ENCODE results near the gene OR51A2. TPM values are rescaled to one million over a fixed set of nuclear protein-coding genes. Genes with fewer than 3 reads are reported as not detected.

OR51A2 gene
- total and polyA plus RNA-seq, 2 experiments from 2014 or later, result not detected

- no peaks in the 10 kb centered on the region for H3K27me3 ChIP-seq (replicated peaks; ENCODE audit: insufficient read depth)
- in situ Hi-C loops (cut with MboI), result no loop called here
- H3K4me2 ChIP-seq (ENCODE audit: unreplicated experiment), result no peak overlapping the region
- no peaks in the 10 kb centered on the region for H3K9me2 ChIP-seq (ENCODE audit: insufficient read depth)
- H3K4me3 ChIP-seq, result no peak overlapping the region
- no peak overlapping the region for H3K9ac ChIP-seq
- peak; percentile 2 for DNase-seq
- no peaks in the 10 kb centered on the region for H3K9me3 ChIP-seq (ENCODE audit: low read depth)
- H2AFZ ChIP-seq, result no peak overlapping the region
- no peaks in the 10 kb centered on the region for H3K4me1 ChIP-seq (ENCODE audit: insufficient read depth)
- no peaks in the 10 kb centered on the region for H3K36me3 ChIP-seq (ENCODE audit: low read depth)
- no peaks in the 10 kb centered on the region for H3K79me2 ChIP-seq (ENCODE audit: insufficient read depth)
- H4K20me1 ChIP-seq (ENCODE audit: insufficient read depth), result no peaks in the 10 kb centered on the region
- H3K27ac ChIP-seq, result no peak overlapping the region
- TF ChIP-seq EZH2phosphoT487 (IDR thresholded peaks at IDR 0.05; ENCODE audit: insufficient read depth, low read depth) (no peak), EZH2 (IDR thresholded peaks at IDR 0.05; ENCODE audit: insufficient read depth, poor library complexity, severe bottlenecking) (no peak)
- H3F3A ChIP-seq (ENCODE audit: insufficient read depth), result no peaks in the 10 kb centered on the region
Observed at GRCh38 chr11:4926608-4927007, 28.9 kb downstream of the OR51A2 start.

DNA sequence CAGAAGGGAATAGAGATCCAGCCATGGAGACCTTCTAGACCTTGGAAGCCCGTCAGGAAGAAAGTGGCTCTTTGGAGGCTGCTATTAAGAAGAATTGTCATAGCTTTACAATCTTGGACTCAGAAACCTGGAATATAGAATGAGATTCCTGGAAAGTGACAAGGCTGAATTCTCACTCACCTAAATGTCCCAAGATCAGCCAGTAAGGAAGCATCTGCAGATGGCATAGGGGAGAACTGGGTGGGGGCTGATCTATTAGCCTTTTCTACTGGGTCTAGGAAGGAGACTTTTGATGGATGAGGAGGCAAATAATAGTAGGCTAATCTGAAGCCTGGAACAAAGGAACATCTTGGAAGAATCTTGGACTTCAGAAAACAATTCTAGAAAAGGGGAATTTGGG, 31.3 kb downstream of the OR51A2 start, which contains the start of gene OR51G1:
OR51G1 (minus strand) TSS at position 101 of the 400 bp plus-strand sequence; CDS start at position 101, 0 bp downstream.
- in situ Hi-C loops (cut with MboI), result no loop called here
- TF ChIP-seq EZH2phosphoT487 (IDR thresholded peaks at IDR 0.05; ENCODE audit: insufficient read depth, low read depth), result no peak
- H2AFZ ChIP-seq, result no peak within 1 kb of the TSS

DNA sequence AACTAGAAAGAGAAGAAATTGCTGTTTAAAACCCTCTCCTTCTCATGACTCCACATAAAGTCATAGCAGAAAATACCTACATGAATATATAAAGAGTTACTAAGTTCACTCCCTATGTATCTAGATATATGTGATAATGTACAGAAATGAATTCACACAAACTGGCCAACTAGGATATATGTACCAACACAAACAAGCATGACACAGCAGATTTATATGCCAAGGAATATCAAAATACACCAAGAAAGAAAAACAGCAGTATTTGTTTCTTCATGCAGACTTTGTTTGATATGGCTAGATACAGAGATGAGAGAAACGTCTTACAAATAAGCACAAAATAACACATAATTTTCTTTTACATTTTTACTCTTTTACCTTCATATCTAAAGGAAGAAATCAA, 33.2 kb downstream of the OR51A2 start:
- Histone ChIP-seq H4K20me1 (ENCODE audit: insufficient read depth) (no peaks in the 10 kb centered on the region), H3K27ac (no peak overlapping the region), H3K36me3 (ENCODE audit: low read depth) (no peaks in the 10 kb centered on the region), H3F3A (ENCODE audit: insufficient read depth) (no peaks in the 10 kb centered on the region), H3K79me2 (ENCODE audit: insufficient read depth) (no peaks in the 10 kb centered on the region), H3K9me3 (ENCODE audit: low read depth) (no peaks in the 10 kb centered on the region), H2AFZ (no peak overlapping the region), H3K4me3 (no peak overlapping the region), H3K4me1 (ENCODE audit: insufficient read depth) (no peaks in the 10 kb centered on the region), H3K4me2 (ENCODE audit: unreplicated experiment) (no peak overlapping the region), H3K27me3 (replicated peaks; ENCODE audit: insufficient read depth) (no peaks in the 10 kb centered on the region), H3K9me2 (ENCODE audit: insufficient read depth) (no peaks in the 10 kb centered on the region), H3K9ac (no peak overlapping the region)
- in situ Hi-C loops (cut with MboI), result no loop called here
- DNase-seq, result no peak
- 0 to 5% methylated on average over 1 of the region's 1 CpG for WGBS, 2 experiments (ENCODE audit: low coverage in 1 of 2, low lambda C conversion rate in 2 of 2, missing lambda C conversion rate in 2 of 2)
- no peak for TF ChIP-seq EZH2phosphoT487 (IDR thresholded peaks at IDR 0.05; ENCODE audit: insufficient read depth, low read depth)

More for the DNA sequence above, 31.3 kb downstream of the OR51A2 start, which contains the start of gene OR51G1:
- no peaks in the 10 kb centered on the region for H3K36me3 ChIP-seq (ENCODE audit: low read depth)
- H4K20me1 ChIP-seq (ENCODE audit: insufficient read depth), result no peaks in the 10 kb centered on the region
- H3K79me2 ChIP-seq (ENCODE audit: insufficient read depth), result no peaks in the 10 kb centered on the region
- 5 to 9% methylated on average over 1 of the region's 1 CpG for WGBS, 2 experiments (ENCODE audit: low coverage in 1 of 2, low lambda C conversion rate in 2 of 2, missing lambda C conversion rate in 2 of 2)
- H3K9me2 ChIP-seq (ENCODE audit: insufficient read depth), result no peaks in the 10 kb centered on the region
- no peaks in the 10 kb centered on the region for H3K27me3 ChIP-seq (replicated peaks; ENCODE audit: insufficient read depth)
- no peaks in the 10 kb centered on the region for H3K9me3 ChIP-seq (ENCODE audit: low read depth)
- no peak for DNase-seq
- no peak within 1 kb of the TSS for H3K4me2 ChIP-seq (ENCODE audit: unreplicated experiment)
- H3K9ac ChIP-seq, result no peak within 1 kb of the TSS
- H3F3A ChIP-seq (ENCODE audit: insufficient read depth), result no peaks in the 10 kb centered on the region
- H3K4me1 ChIP-seq (ENCODE audit: insufficient read depth), result no peaks in the 10 kb centered on the region
- H3K4me3 ChIP-seq, result no peak within 1 kb of the TSS
- H3K27ac ChIP-seq, result no peak within 1 kb of the TSS

DNA sequence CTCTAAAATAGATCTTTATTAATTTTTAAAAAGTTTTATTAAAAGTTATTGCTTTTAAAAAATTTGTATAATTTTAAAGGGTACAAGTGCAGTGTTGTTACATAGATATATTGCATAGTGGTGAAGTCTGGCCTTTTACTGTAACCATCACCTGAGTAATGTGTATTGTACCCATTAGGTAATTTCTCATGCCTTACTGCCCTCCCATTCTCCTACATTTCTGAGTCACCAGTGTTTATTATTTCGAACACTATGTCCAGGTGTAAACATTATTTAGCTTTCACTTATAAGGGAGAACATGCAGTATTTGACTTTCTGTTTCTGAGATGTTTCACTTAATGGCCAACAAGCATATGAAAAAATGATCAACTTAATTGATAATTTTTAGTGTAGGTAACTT, 33.7 kb downstream of the OR51A2 start:
- no peak overlapping the region for H3K9ac ChIP-seq
- H3K4me3 ChIP-seq, result no peak overlapping the region
- no peaks in the 10 kb centered on the region for H3K9me3 ChIP-seq (ENCODE audit: low read depth)
- H3K9me2 ChIP-seq (ENCODE audit: insufficient read depth), result no peaks in the 10 kb centered on the region
- no peaks in the 10 kb centered on the region for H4K20me1 ChIP-seq (ENCODE audit: insufficient read depth)
- no peak for DNase-seq
- no peaks in the 10 kb centered on the region for H3F3A ChIP-seq (ENCODE audit: insufficient read depth)
- no peaks in the 10 kb centered on the region for H3K36me3 ChIP-seq (ENCODE audit: low read depth)
- no peak overlapping the region for H3K27ac ChIP-seq
- no peak overlapping the region for H3K4me2 ChIP-seq (ENCODE audit: unreplicated experiment)
- in situ Hi-C loops (cut with MboI), result no loop called here
- H3K27me3 ChIP-seq (replicated peaks; ENCODE audit: insufficient read depth), result no peaks in the 10 kb centered on the region
- TF ChIP-seq EZH2phosphoT487 (IDR thresholded peaks at IDR 0.05; ENCODE audit: insufficient read depth, low read depth), result no peak
- no peak for TF ChIP-seq EZH2 (IDR thresholded peaks at IDR 0.05; ENCODE audit: insufficient read depth, poor library complexity, severe bottlenecking)
- no peaks in the 10 kb centered on the region for H3K4me1 ChIP-seq (ENCODE audit: insufficient read depth)
- H3K79me2 ChIP-seq (ENCODE audit: insufficient read depth), result no peaks in the 10 kb centered on the region
- H2AFZ ChIP-seq, result no peak overlapping the region
- 0 to 2% methylated on average over 1 of the region's 1 CpG for WGBS, 2 experiments (ENCODE audit: low coverage in 1 of 2, low lambda C conversion rate in 2 of 2, missing lambda C conversion rate in 2 of 2)

GRCh38 chr11:4919250-4919649, 36.3 kb downstream of the OR51A2 start, which contains the start of gene OR51G2:
TSS of gene OR51G2 (minus strand) at chr11:4919350. CDS start at chr11:4915663, 3,687 bp downstream.
- no peaks in the 10 kb centered on the region for H3K36me3 ChIP-seq (ENCODE audit: low read depth)
- no peak within 1 kb of the TSS for H3K4me3 ChIP-seq
- no peaks in the 10 kb centered on the region for H3F3A ChIP-seq (ENCODE audit: insufficient read depth)
- no peaks in the 10 kb centered on the region for H3K27me3 ChIP-seq (replicated peaks; ENCODE audit: insufficient read depth)
- TF ChIP-seq EZH2 (IDR thresholded peaks at IDR 0.05; ENCODE audit: insufficient read depth, poor library complexity, severe bottlenecking) (no peak), EZH2phosphoT487 (IDR thresholded peaks at IDR 0.05; ENCODE audit: insufficient read depth, low read depth) (no peak)
- H3K9ac ChIP-seq, result no peak within 1 kb of the TSS
- no peak for DNase-seq
- in situ Hi-C loops (cut with MboI), result no loop called here
- H4K20me1 ChIP-seq (ENCODE audit: insufficient read depth), result no peaks in the 10 kb centered on the region
- no peaks in the 10 kb centered on the region for H3K9me3 ChIP-seq (ENCODE audit: low read depth)
- H3K4me2 ChIP-seq (ENCODE audit: unreplicated experiment), result no peak within 1 kb of the TSS
- no peaks in the 10 kb centered on the region for H3K79me2 ChIP-seq (ENCODE audit: insufficient read depth)
- no peak within 1 kb of the TSS for H3K27ac ChIP-seq
- no peaks in the 10 kb centered on the region for H3K9me2 ChIP-seq (ENCODE audit: insufficient read depth)
- H3K4me1 ChIP-seq (ENCODE audit: insufficient read depth), result no peaks in the 10 kb centered on the region
- H2AFZ ChIP-seq, result no peak within 1 kb of the TSS
- WGBS, 2 experiments (ENCODE audit: low coverage in 1 of 2, low lambda C conversion rate in 2 of 2, missing lambda C conversion rate in 2 of 2), result 9 to 13% methylated on average over 4 of the region's 4 CpGs

All from GM23248 (cell line).